Adrenal gland (tissue), 19 donors: ENCODE measurements around the gene NIBAN1. TPM values are rescaled to one million over a fixed set of nuclear protein-coding genes. Genes with fewer than 3 reads are reported as not detected.

Experiments used
- DNase-seq, 7 donors: peaks; one replicate each; pipeline ENCODE4 v3.0.0-alpha.2; 2019 to 2020
- H3K27ac ChIP-seq, 5 donors: fragments of 200-600 bp; sonication (generic) in 4 of 5; 1 replicate in 3 of 5; 2 replicates in 2 of 5; pipeline versions ENCODE4 v1.5.1 to v1.8.0; 2016 to 2020; ENCODE audit warnings: mild to moderate bottlenecking in 1 of 5
- H3K27me3 ChIP-seq: fragments of 200-600 bp; 2 replicates; pipeline ENCODE4 v1.8.0; 2021
- H3K36me3 ChIP-seq, 2 donors: fragments of 200-600 bp; replicated peaks in 1 of 2; 1 replicate in 1 of 2; 2 replicates in 1 of 2; pipeline versions ENCODE4 v1.5.1 to v1.8.0; 2018 to 2022
- H3K4me1 ChIP-seq, 2 donors: fragments of 200-600 bp; replicated peaks in 1 of 2; 1 replicate in 1 of 2; 2 replicates in 1 of 2; pipeline versions ENCODE4 v1.5.1 to v1.8.0; 2018 to 2021
- H3K4me3 ChIP-seq, 4 donors: fragments of 200-600 bp; sonication (generic) in 3 of 4; one replicate each; pipeline ENCODE4 v1.5.1; 2016 to 2018
- H3K9me3 ChIP-seq, 3 donors: fragments of 200-600 bp; sonication (generic) in 1 of 3; replicated peaks in 1 of 3; 1 replicate in 2 of 3; 2 replicates in 1 of 3; pipeline versions ENCODE4 v1.5.1 to v1.8.0; 2016 to 2021
- CTCF ChIP-seq, 6 experiments: fragments of 450-650 bp in 4 of 6; fragments of 200-600 bp in 2 of 6; sonication (generic) in 1 of 6; IDR thresholded peaks; 1 replicate in 5 of 6; 2 replicates in 1 of 6; pipeline versions ENCODE4 v1.5.1 to v1.8.0; 2016 to 2021; ENCODE audit warnings: antibody characterized with exemption in 6 of 6, mild to moderate bottlenecking in 2 of 6, moderate library complexity in 1 of 6
- POLR2A ChIP-seq, 2 donors: fragments of 450-650 bp; IDR thresholded peaks; one replicate each; pipeline ENCODE4 v1.6.1; 2017; ENCODE audit warnings: antibody characterized with exemption in 2 of 2, mild to moderate bottlenecking in 2 of 2, moderate library complexity in 1 of 2
- WGBS, 4 donors: extraction: QIAGEN DNeasy Blood & Tissue Kit in 2 of 4; methylation state at CpG; one replicate each; pipeline versions ENCODE4 v1.1.5 to v1.1.7; 2013 to 2017; 5-methylcytosine and 5-hydroxymethylcytosine counted together
- intact Hi-C, 2 donors: fragments of 100-400 bp; cut with DNase I; formaldehyde crosslinking; loops; one replicate each; pipeline versions ENCODE4 v1.14.1 to v1.15.0; 2022 to 2023
- long read RNA-seq, 10 donors: library from polyadenylated mRNA in 3 of 10; unstranded in 2 of 10; stranded (forward) in 1 of 10; transcript quantifications; one replicate each; pipeline ENCODE4 v2.0.0 and lab custom pipeline, GENCODE V29; 2021 to 2026
- polyA plus RNA-seq, 3 donors: library from polyadenylated mRNA; stranded (reverse); fragments of 200-250 nt in 2 of 3; fragments of 350-450 nt in 1 of 3; fragmentation: Illumina TruSeq in 1 of 3; extraction: RNeasy Lipid Tissue Mini Kit (QIAGEN cat#74804) in 1 of 3; gene quantifications; one replicate each; pipeline ENCODE4 v1.2.3, GENCODE V29; 2013 to 2014
- total RNA-seq, 9 donors: library from RNA; depleted of rRNA in 4 of 9; stranded (reverse); fragments of >200 nt in 4 of 9; fragments of 120-200 nt in 1 of 9; fragmentation: NEBNext Ultra II Directional in 1 of 9; extraction: Animal tissue kit (Norgen Biotek cat#: 25700) in 1 of 9; gene quantifications; one replicate each; pipeline versions ENCODE4 v1.1.0 to v1.2.4, GENCODE V29; 2013 to 2023
- donor health status: healthy with polysubstance abuse.
- donor health status: Bipolar disorder and iron deficiency.
- donor health status: DM: yes; HTN: yes; CAD: no.
- donor health status: DM: no; HTN: no; CAD: no.
- donor health status: DM: no; HTN: no; CAD: no.
- donor health status: DM: yes; HTN: yes; CAD: no.

Gene NIBAN1
- total RNA-seq, result 10 to 100 TPM in 6 of 9 donors, 1 to 10 TPM in 3; 2.3 to 30.6 (median 19.7) TPM
- polyA plus RNA-seq, result 1 to 10 TPM; 3.8 to 7.2 (median 5.8) TPM
- long read RNA-seq, donor 1, result 0 reads
- long read RNA-seq, donor 2, result 0 reads
- long read RNA-seq, donor 3, result 0 reads
- long read RNA-seq, donor 4, full-length matches to known transcripts, result 2 of 3 reads
- long read RNA-seq, donor 4, partial matches to known transcripts, result 0 of 3 reads
- long read RNA-seq, donor 4, other reads (novel, unspliced or antisense), result 1 of 3 reads
- long read RNA-seq, donor 5, full-length matches to known transcripts, result 4 of 5 reads
- long read RNA-seq, donor 5, partial matches to known transcripts, result 0 of 5 reads
- long read RNA-seq, donor 5, other reads (novel, unspliced or antisense), result 1 of 5 reads
- long read RNA-seq, donor 6, full-length matches to known transcripts, result 16 of 21 reads
- long read RNA-seq, donor 6, partial matches to known transcripts, result 2 of 21 reads
- long read RNA-seq, donor 6, other reads (novel, unspliced or antisense), result 3 of 21 reads
- long read RNA-seq, donor 7, result 0 reads
- long read RNA-seq, donor 8, result 0 reads
- long read RNA-seq, donor 9, result 0 reads
- long read RNA-seq, donor 10, full-length matches to known transcripts, result 1 of 1 reads
- long read RNA-seq, donor 10, partial matches to known transcripts, result 0 of 1 reads
- long read RNA-seq, donor 10, other reads (novel, unspliced or antisense), result 0 of 1 reads

- H3K27me3 ChIP-seq, result no peaks in the 10 kb centered on the region
- peaks cover 0 to 7% of the 10 kb centered on the region in 2 donors for H3K4me1 ChIP-seq
- H3K9me3 ChIP-seq, result no peaks in the 10 kb centered on the region
- no peaks in the 10 kb centered on the region for H3K36me3 ChIP-seq
- H3K27ac ChIP-seq, result peak within 1 kb of the TSS in 4 of 5 donors; percentile 14 to 77 (median 52)
- intact Hi-C loops, result no loop called here
- no peak for TF ChIP-seq CTCF (IDR thresholded peaks at IDR 0.05)
- TF ChIP-seq POLR2A (IDR thresholded peaks at IDR 0.05), result peak in 1 of 2 donors; percentile 56
- DNase-seq, result peak; percentile 32 to 72 (median 53)
- 0 to 2% (median 1%) methylated on average over 18 to 70 of the region's 70 CpGs for WGBS, 4 donors
- H3K4me3 ChIP-seq, result peak within 1 kb of the TSS; percentile 5 to 81 (median 48)
Measured at GRCh38 chr1:184974056-184974836, at the start of gene NIBAN1. NIBAN1 (minus strand) TSS chr1:184974508; CDS start chr1:184974356, 152 bp downstream.

- Histone ChIP-seq H3K27ac (no peak overlapping the region), H3K36me3 (no peaks in the 10 kb centered on the region), H3K27me3 (no peaks in the 10 kb centered on the region), H3K9me3 (no peaks in the 10 kb centered on the region), H3K4me1 (peaks cover 0 to 7% of the 10 kb centered on the region in 2 donors), H3K4me3 (no peak overlapping the region)
- TF ChIP-seq POLR2A (IDR thresholded peaks at IDR 0.05) (no peak), CTCF (IDR thresholded peaks at IDR 0.05) (no peak)
- 84 to 92% (median 90%) methylated on average over 3 of the region's 3 CpGs for WGBS, 4 donors
- no peak for DNase-seq
- intact Hi-C loops, result no loop called here
Measured at GRCh38 chr1:185017966-185018365, 43.7 kb upstream of the NIBAN1 start.

- H3K4me1 ChIP-seq, result peaks cover 0 to 7% of the 10 kb centered on the region in 2 donors
- peak overlapping the region in 2 of 5 donors; percentile 17 to 22 for H3K27ac ChIP-seq
- intact Hi-C loops, result no loop called here
- 55 to 65% (median 62%) methylated on average over 2 of the region's 2 CpGs for WGBS, 4 donors
- TF ChIP-seq POLR2A (IDR thresholded peaks at IDR 0.05), result no peak
- TF ChIP-seq CTCF (IDR thresholded peaks at IDR 0.05), result no peak
- no peaks in the 10 kb centered on the region for H3K9me3 ChIP-seq
- peak in 5 of 7 donors; percentile 22 to 36 (median 34) for DNase-seq
- H3K4me3 ChIP-seq, result no peak overlapping the region
- no peaks in the 10 kb centered on the region for H3K27me3 ChIP-seq
- no peaks in the 10 kb centered on the region for H3K36me3 ChIP-seq
Measured at GRCh38 chr1:185017338-185017737, 43.0 kb upstream of the NIBAN1 start.

- TF ChIP-seq CTCF (IDR thresholded peaks at IDR 0.05), result no peak
- no peak for TF ChIP-seq POLR2A (IDR thresholded peaks at IDR 0.05)
- Histone ChIP-seq H3K27ac (peak overlapping the region in 2 of 5 donors; percentile 17 to 22), H3K27me3 (no peaks in the 10 kb centered on the region), H3K9me3 (no peaks in the 10 kb centered on the region), H3K4me1 (peaks cover 0 to 7% of the 10 kb centered on the region in 2 donors), H3K36me3 (no peaks in the 10 kb centered on the region), H3K4me3 (no peak overlapping the region)
- intact Hi-C loops, result no loop called here
- WGBS, 4 donors, result 60 to 70% (median 66%) methylated on average over 2 of the region's 2 CpGs
- peak in 3 of 7 donors; percentile 1 to 18 (median 10) for DNase-seq
Measured at GRCh38 chr1:185016880-185017279, 42.6 kb upstream of the NIBAN1 start.
